HCT116 (cell line): Measurements from ENCODE around the gene LAGE3. TPM values are rescaled to one million over a fixed set of nuclear protein-coding genes. Genes with fewer than 3 reads are reported as not detected.

Experiments
- ATAC-seq: fragments of 200-7000 bp; cut with Tn5 transposase; 2 replicates; pipeline ENCODE4 v1.9.1; 2020; ENCODE audit warnings: mild to moderate bottlenecking, moderate library complexity
- BruUV-seq: library from RNA; stranded (reverse); fragments of 400-500 nt; replicated peaks from 2 replicates; lab custom pipeline; 2021; lab: Mats Ljungman, UMichigan
- CTCF ChIA-PET: fragments of 300-600 bp; sonication (Branson Sonifier 250); formaldehyde crosslinking; loops from one replicate; lab custom pipeline; 2021; ENCODE audit warnings: antibody characterized with exemption; lab: Charles Lee
- POLR2A ChIA-PET: fragments of 300-600, 350-600 bp; sonication (Branson Sonifier 250); formaldehyde crosslinking; loops from one replicate; lab custom pipeline; 2021; ENCODE audit warnings: antibody characterized with exemption; lab: Charles Lee
- RAD21 ChIA-PET, 2 experiments: fragments of 300-600 bp; sonication (Branson Sonifier 250); formaldehyde crosslinking; loops; one replicate each; lab custom pipeline; 2023; ENCODE audit warnings: low total read pairs in 2 of 2; ENCODE audit not compliant: uncharacterized antibody in 2 of 2, unreplicated experiment in 2 of 2, low non-redundant PET in 1 of 2; lab: Charles Lee
- DNase-seq: peaks from one replicate; pipeline ENCODE4 v3.0.0-alpha.2; 2010; ENCODE audit warnings: low read depth, low spot score
- H2AFZ ChIP-seq: fragments of 200-600 bp; shearing (Covaris generic), sonication (generic); 2 replicates; pipeline ENCODE4 v1.6.1; 2017; ENCODE audit warnings: low read depth, mixed run types, mixed read lengths, antibody characterized with exemption, low read length; ENCODE audit not compliant: poor library complexity, severe bottlenecking
- H3K27ac ChIP-seq: 2 replicates; pipeline ENCODE4 v1.5.1; 2012; ENCODE audit warnings: low read depth, low read length
- H3K27me3 ChIP-seq: fragments of 200-600 bp; sonication (generic); 2 replicates; pipeline ENCODE4 v1.6.1; 2016; ENCODE audit warnings: mixed run types, low read length, mixed read lengths; ENCODE audit not compliant: insufficient read depth
- H3K36me3 ChIP-seq, 2 experiments: fragments of 200-500 bp in 1 of 2; fragments of 200-600 bp in 1 of 2; sonication (Bioruptor generic) in 1 of 2; sonication (generic) in 1 of 2; 2 replicates each; pipeline versions ENCODE4 v1.5.1 to v1.6.1; 2014 to 2016; ENCODE audit warnings: low read length in 2 of 2, inconsistent platforms in 1 of 2, mixed read lengths in 1 of 2, mixed run types in 1 of 2; ENCODE audit not compliant: insufficient read depth in 2 of 2, control insufficient read depth in 1 of 2
- H3K4me1 ChIP-seq, 2 experiments: fragments of 200-600 bp in 1 of 2; sonication (generic) in 1 of 2; 2 replicates each; pipeline versions ENCODE4 v1.5.1 to v1.6.1; 2012 to 2017; ENCODE audit warnings: low read length in 2 of 2, inconsistent platforms in 1 of 2, mild to moderate bottlenecking in 1 of 2, mixed read lengths in 1 of 2, mixed run types in 1 of 2, moderate library complexity in 1 of 2; ENCODE audit not compliant: insufficient read depth in 2 of 2, control insufficient read depth in 1 of 2
- H3K4me2 ChIP-seq: fragments of 200-600 bp; sonication (generic); 2 replicates; pipeline ENCODE4 v1.6.1; 2017; ENCODE audit warnings: mixed run types, low read length, mixed read lengths
- H3K4me3 ChIP-seq, 2 experiments: fragments of 200-600 bp in 1 of 2; sonication (generic) in 1 of 2; replicated peaks in 1 of 2; 2 replicates each; pipeline ENCODE4 v1.5.1; 2011 to 2016; ENCODE audit warnings: low read length in 2 of 2, control low read depth in 1 of 2, low read depth in 1 of 2, mild to moderate bottlenecking in 1 of 2, mixed read lengths in 1 of 2, mixed run types in 1 of 2
- H3K79me2 ChIP-seq: fragments of 200-600 bp; sonication (generic); 2 replicates; pipeline ENCODE4 v1.6.1; 2017; ENCODE audit warnings: mild to moderate bottlenecking, mixed run types, low read length, moderate library complexity, mixed read lengths; ENCODE audit not compliant: insufficient read depth
- H3K9ac ChIP-seq: fragments of 200-600 bp; sonication (generic); 2 replicates; pipeline ENCODE4 v1.6.1; 2016; ENCODE audit warnings: low read length, mixed read lengths
- H3K9me2 ChIP-seq: fragments of 200-600 bp; sonication (generic), shearing (Covaris generic); 2 replicates; pipeline ENCODE4 v1.6.1; 2017; ENCODE audit warnings: mixed run types, mild to moderate bottlenecking, moderate library complexity; ENCODE audit not compliant: insufficient read depth
- H3K9me3 ChIP-seq, 2 experiments: fragments of 200-500 bp in 1 of 2; fragments of 200-600 bp in 1 of 2; sonication (Bioruptor generic) in 1 of 2; sonication (generic) in 1 of 2; 2 replicates each; pipeline ENCODE4 v1.6.1; 2014 to 2017; ENCODE audit warnings: low read length in 2 of 2, mixed read lengths in 2 of 2, inconsistent platforms in 1 of 2, low read depth in 1 of 2, mild to moderate bottlenecking in 1 of 2, mixed run types in 1 of 2, moderate library complexity in 1 of 2; ENCODE audit not compliant: control insufficient read depth in 1 of 2, insufficient read depth in 1 of 2
- H4K20me1 ChIP-seq: fragments of 200-600 bp; sonication (generic), shearing (Covaris generic); 2 replicates; pipeline ENCODE4 v1.6.1; 2017; ENCODE audit warnings: mixed run types, mild to moderate bottlenecking, moderate library complexity; ENCODE audit not compliant: insufficient read depth
- ATF3 ChIP-seq: IDR thresholded peaks from 2 replicates; pipeline ENCODE4 v1.6.1; 2012
- EZH2 ChIP-seq: fragments of 200-600 bp; sonication (generic); IDR thresholded peaks from 2 replicates; pipeline ENCODE4 v1.6.1; 2017; ENCODE audit warnings: antibody characterized with exemption, mixed run types
- FOSL1 ChIP-seq: IDR thresholded peaks from 2 replicates; pipeline ENCODE4 v1.6.1; 2012; ENCODE audit warnings: low read depth
- REST ChIP-seq: IDR thresholded peaks from 2 replicates; pipeline ENCODE4 v1.6.1; 2012; ENCODE audit warnings: low read depth
- SRF ChIP-seq: IDR thresholded peaks from 2 replicates; pipeline ENCODE4 v1.6.1; 2012; ENCODE audit warnings: low read depth
- TCF7L2 ChIP-seq: IDR thresholded peaks from 2 replicates; pipeline ENCODE4 v1.7.0; 2011; ENCODE audit warnings: borderline replicate concordance, inconsistent platforms; ENCODE audit not compliant: insufficient read depth, insufficient read length; ENCODE audit errors: extremely low read depth
- ZNF274 ChIP-seq: fragments of 200-500 bp; sonication (Bioruptor generic); IDR thresholded peaks from 2 replicates; pipeline ENCODE4 v1.6.1; 2014; ENCODE audit warnings: mild to moderate bottlenecking, low read depth, low read length, inconsistent platforms
- intact Hi-C: fragments of 100-400 bp; cut with micrococcal nuclease; formaldehyde crosslinking; loops from 2 replicates; pipeline ENCODE4 v1.10.0; 2022
- total RNA-seq: library from RNA; stranded (reverse); gene quantifications from one replicate; pipeline ENCODE4 v1.2.1, GENCODE V29; 2021; ENCODE audit not compliant: unreplicated experiment

Gene LAGE3
- total RNA-seq, 1 experiment from 2014 or later = 42.8 TPM

DNA sequence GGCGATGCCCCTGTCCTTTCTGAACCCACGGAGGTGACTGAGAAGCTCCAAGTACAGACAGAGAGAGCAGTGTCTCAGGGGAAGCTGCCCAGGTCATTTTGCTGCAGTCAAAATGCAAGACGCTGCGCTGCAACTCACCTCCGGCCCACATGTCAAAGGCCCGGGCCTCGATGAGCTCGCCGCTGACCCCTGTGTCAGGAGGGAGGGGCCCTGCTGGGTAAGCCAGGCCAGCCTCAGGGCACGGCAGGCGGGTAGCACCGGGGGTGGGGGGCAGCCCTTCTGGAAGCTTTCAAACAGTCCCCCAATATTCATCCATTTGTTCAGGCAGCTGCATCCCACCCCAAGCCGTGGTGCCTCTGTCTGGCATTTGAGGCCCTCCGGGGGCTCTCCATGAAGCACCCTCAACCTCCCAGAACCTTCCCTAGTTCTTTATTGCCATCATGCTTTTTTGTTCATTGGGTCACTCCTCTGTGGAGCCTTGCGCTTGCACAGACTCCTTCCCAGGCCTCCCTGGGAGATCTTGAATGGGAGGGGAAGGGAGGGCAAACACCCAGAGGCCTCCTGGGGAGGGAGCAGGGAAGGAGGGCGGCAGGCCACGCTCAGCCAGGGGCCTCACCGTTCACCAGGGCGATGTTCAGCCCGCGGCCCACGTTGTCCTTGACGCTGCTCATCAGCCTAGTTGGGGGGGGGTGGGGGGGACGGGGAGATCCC lies 28.7 kb upstream of the LAGE3 start (continued):
- no peak for TF ChIP-seq REST
- TF ChIP-seq, all 23 proteins: peak for 0

- no peak overlapping the region for H3K27ac ChIP-seq
- no TSS peak for BruUV-seq
- no peak overlapping the region for H3K4me2 ChIP-seq
- H3K9me3 ChIP-seq = no peaks in the 10 kb centered on the region
- H3K4me3 ChIP-seq = no peak overlapping the region
- ATAC-seq (no peak), DNase-seq (no peak)
- no peak overlapping the region for H3K9ac ChIP-seq
- intact Hi-C loops = no loop called here
- ChIA-PET CTCF (no interaction called here), RAD21 (no interaction called here), POLR2A (no interaction called here)
- H3K9me2 ChIP-seq = no peaks in the 10 kb centered on the region
- no peaks in the 10 kb centered on the region for H4K20me1 ChIP-seq
- H3K27me3 ChIP-seq = no peaks in the 10 kb centered on the region
- H3K36me3 ChIP-seq = no peaks in the 10 kb centered on the region
- peaks cover 0 to 5% of the 10 kb centered on the region in 2 experiments; a peak in 1 of 4 replicates for H3K4me1 ChIP-seq
- no peaks in the 10 kb centered on the region for H3K79me2 ChIP-seq
- no peak overlapping the region for H2AFZ ChIP-seq
- TF ChIP-seq SRF = no peak
- no peak for TF ChIP-seq TCF7L2
- no peak for TF ChIP-seq EZH2
- no peak for TF ChIP-seq FOSL1
- TF ChIP-seq ZNF274 = no peak
- no peak for TF ChIP-seq ATF3
Observed at GRCh38 chrX:154506483-154507332, 27.6 kb upstream of the LAGE3 start.
